Stimulated activated CD4-positive, alpha-beta T cell treated with anti-CD3 and anti-CD28 coated beads, Interleukin-2, amount 100 ng/mL, for 48 hours (primary cell): ENCODE data around the gene SUV39H1.
"Not testable (repeated sequence)": the region's sequence is repeated elsewhere in the genome, so short reads cannot be mapped to it uniquely, and the experiment has no call there.

Experiments used
- DNase-seq, 2 donors: peaks; one replicate each; pipeline ENCODE4 v3.0.0-alpha.2; 2020

The SUV39H1 gene

DNA sequence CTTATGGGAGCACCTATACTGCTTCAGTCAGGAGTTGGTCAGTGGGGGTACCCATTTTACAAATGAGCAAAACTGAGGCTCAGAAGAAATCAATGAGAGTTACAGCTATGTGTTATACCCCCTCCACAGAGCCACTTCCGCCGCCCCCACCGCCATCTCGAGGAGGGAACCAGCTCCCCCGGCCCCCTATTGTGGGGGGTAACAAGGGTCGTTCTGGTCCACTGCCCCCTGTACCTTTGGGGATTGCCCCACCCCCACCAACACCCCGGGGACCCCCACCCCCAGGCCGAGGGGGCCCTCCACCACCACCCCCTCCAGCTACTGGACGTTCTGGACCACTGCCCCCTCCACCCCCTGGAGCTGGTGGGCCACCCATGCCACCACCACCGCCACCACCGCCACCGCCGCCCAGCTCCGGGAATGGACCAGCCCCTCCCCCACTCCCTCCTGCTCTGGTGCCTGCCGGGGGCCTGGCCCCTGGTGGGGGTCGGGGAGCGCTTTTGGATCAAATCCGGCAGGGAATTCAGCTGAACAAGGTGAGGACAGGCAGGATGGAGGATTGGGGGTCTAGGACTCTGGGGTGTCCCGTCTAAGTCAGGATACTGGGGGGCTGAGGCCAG lies 7.9 kb upstream of the SUV39H1 start:
- DNase-seq = no peak

DNA sequence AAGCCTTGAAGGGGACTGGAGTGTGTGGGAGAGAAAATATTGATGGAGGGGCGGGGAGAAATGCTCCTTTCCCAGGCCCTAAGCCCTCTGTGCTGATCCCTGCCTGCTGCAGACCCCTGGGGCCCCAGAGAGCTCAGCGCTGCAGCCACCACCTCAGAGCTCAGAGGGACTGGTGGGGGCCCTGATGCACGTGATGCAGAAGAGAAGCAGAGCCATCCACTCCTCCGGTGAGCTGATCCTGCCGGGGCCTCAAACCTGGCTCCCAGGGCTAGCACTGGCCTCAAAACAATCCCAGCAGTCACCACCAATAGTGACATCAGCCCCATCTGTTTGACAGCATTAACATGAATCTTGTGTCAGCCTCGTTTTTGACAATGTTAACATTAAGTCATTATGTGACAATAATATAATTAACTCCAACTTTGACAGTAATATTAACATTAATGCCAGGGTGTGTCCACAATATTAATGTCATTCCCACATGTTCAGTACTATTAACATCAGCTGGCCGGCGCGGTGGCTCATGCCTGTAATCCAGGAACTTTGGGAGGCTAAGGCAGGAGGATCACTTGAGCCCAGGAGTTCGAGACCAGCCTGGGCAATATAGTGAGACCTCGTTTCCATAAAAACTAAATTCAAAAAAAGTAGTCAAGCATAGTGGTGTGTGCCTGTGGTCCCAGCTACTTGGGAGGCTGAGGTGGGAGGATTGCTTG lies 7.2 kb upstream of the SUV39H1 start:
- DNase-seq = no peak

DNA sequence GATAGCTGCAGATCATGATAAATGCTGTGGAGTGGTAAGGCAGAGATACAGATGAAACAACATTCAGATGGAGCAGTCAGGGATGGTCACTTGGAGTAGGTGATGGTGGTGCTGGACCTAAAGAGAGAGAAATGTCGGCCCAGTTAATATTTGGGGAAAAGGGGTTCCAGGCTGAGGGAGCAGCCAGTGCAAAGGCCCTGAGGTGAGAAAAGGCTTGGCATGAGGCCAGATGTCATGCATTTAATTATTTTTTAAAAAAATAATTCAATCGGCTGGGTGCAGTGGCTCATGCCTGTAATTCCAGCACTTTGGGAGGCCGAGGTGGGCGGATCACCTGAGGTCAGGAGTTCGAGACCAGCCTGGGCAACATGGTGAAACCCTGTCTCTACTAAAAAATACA lies 4.8 kb upstream of the SUV39H1 start:
- not testable (repeated sequence) for DNase-seq

DNA sequence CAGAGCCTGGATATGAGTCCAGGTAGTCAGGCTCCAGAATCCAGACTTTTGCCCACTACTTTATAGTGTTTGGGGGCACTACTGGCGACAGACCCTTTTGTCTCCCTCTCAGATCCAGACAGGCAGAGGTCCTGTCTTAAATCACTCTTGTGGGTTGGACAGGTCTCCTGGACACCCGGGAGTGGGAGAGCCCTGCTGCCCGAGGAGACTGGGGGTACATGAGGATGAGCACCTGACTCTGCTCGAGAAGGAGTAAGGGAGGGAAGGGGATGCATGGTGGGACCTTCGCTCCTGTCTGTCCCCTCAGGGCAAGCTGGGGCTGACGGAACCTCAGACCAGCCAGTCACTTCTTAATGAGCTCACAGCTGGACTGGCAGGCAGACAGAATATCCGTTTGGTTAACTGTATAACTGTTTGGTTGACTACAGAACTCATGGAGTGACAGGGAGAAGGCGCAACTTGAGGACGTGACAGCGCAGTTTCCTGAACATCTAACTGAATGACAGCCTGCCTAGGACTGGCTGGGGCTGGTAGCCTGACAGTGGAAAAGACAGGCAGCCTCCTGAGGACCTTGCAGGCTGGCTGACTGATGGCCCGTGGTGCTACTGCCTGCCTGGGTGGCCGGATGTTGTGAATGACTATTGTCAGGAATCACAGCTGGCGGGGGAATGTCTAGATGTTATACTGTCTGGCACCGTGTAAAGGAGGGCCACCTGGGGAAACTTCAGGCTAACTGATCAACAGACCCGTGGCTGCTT lies 1.6 kb upstream of the SUV39H1 start:
- DNase-seq = no peak

DNA sequence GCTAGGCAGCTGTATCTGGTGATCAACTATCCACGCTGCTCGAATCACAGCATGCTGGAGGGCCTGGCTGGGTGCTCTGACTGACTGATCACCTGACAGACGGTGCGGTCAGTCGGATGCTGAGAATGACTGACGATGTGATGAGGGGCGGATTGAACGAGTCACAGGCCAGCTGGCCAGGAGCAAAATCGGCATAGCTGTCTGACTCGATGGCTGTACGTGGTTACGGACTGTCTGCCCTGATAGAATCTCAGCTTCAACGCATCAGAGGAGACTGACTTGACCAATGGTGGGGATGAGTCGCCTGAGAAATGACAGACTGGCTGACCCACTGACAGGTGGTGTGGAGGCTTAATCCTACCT lies 1.0 kb upstream of the SUV39H1 start:
- no peak for DNase-seq

DNA sequence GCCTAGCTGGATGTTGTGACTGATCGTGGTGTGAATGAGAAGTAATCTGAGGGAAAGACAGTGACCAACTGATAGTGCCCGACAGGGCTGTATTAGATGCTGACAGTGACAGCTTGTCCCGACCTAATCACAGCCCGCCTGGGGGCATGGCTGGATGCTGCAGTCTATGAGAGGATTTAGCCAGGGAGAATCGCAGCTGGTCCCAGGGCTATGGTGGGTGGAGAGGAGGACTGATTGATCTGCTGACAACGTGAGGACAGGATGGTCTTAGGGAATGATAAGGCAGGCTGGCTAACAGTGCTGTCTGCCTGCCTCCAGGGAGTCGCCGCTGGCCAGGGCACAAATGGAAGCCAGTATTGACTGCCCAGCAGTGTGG lies 621 bp upstream of the SUV39H1 start:
- DNase-seq = no peak

DNA sequence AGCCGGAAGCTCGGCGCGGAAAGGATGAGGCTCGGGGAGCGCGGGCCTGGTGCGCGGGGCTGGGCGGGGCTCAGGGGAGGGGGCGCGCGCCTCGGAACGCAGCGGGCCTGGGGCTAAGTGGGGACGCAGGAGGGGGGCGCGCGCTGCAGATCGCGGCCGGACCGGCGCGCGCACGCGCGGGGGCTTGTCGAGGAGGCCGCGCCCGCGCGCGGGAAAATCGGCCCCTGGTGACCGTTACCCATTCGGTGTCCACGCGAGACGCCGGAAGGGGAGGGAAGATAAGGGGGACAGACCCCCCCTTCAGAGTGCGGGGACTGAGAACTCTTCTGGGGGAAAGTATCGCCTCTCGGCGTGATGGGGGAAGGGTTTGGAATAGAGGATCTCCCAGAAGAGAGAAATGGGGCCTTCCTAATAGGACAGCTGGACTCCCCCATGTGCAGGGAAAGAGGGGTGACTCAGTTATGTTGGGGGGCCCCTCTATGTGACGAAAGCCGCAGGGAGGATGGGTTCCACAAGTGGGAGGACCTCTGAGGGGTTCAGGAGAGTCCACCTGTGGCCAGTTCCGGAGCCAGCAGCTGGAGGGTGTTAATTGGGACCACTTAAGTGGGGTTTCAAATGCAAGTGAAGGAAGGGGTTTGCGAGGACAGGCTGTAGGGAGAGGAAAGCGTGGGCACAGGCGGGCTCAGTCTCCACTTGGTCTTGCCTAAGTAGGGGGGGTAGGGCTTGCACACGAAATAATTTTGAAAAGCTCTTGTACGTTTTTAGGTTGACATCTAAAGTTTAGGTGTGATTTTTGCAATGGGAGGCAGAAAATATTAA lies 584 bp downstream of the SUV39H1 start:
- DNase-seq = peak in 1 of 2 donors; percentile 28

DNA sequence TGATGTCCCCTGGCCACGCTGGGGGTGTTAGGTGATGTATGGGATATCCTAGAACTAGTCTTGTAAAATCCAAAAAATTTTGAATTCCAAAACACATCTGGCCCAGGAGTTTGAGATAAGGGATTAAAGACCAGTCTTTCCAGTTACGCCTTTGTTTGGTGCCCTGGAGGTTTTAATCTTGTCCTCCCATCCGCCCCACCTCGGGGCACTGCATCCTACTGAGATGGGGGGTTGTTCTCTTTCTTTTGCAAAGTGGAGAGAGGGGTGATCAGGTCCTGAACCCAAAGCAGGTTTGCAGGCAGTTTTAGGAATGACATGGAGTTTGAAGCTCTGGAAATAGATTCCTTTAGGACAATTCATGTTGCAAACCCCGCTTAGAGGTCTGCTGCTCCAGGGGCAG lies 1.8 kb downstream of the SUV39H1 start:
- no peak for DNase-seq

DNA sequence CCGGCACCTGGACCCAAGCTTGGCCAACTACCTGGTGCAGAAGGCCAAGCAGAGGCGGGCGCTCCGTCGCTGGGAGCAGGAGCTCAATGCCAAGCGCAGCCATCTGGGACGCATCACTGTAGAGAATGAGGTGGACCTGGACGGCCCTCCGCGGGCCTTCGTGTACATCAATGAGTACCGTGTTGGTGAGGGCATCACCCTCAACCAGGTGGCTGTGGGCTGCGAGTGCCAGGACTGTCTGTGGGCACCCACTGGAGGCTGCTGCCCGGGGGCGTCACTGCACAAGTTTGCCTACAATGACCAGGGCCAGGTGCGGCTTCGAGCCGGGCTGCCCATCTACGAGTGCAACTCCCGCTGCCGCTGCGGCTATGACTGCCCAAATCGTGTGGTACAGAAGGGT lies 3.7 kb downstream of the SUV39H1 start:
- DNase-seq = no peak

DNA sequence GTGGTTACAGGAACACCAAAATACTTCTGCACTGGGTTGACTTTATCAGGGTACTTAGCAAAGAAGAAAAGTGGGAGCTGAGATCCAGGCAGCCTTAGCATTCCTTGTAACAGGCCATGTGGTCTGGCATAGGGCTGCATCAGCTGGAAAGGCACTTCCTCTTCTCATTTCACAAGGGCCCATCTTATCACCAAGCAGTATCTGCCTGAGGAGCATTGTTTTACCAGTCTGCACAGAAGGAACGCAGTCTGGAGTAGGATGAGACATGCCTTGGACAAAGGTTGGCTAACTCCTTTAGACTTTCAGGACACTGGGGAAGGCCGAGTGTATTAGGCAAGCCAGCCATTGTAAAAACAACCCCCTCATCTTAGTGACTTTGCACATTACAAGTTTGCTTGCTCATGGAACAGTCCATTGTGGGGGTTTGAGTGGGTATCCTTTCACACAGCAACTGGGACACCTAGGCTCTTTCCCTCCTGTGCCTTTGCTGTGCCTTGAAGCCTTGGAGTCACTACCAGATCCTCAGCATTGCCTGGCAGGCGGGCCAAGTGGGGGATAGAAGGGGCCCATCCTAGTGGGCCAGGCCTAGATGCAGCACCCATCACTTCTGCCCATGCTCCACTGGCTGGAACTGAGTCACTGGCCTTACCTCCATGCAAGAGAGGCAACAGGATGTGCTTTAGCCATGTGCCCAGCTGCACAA lies 4.6 kb downstream of the SUV39H1 start:
- DNase-seq = no peak

DNA sequence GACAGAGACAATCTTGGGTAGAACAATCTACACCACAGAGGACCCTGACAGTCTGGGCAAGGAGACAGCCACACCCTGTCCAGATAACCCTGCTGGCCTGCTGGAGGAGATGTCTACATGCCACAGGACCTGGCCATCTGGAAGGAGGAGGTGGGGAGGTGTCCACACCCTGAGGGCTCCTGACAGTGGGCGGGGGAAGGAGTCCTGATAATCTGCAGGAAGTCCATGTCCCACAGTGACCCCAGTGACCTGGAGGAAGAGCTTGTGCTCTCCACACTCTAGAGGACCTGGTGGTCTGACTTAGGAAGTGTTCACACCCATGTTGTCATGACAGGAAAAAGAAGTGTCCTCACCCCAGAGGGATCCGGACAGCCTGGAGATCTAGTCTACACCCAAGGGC lies 5.5 kb downstream of the SUV39H1 start:
- no peak for DNase-seq

DNA sequence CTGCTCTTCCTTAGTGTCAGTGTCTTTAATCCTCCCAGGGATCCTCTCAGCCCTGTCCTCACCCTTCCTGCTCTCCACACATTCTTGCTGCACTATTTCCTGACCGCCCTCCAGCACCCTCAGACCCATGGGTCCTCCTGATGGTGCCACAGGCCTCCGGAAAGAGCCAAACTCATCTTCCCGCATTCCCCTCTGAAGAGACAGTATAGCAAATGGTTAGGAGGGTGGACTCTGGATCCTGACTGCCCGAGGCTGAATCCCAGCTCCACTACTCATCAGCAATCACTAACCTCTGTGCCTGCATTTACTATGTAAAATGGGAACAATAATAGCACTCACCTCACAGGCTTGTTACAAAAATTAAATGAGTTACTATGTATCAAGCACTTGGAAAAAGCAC lies 6.2 kb downstream of the SUV39H1 start:
- DNase-seq = no peak

DNA sequence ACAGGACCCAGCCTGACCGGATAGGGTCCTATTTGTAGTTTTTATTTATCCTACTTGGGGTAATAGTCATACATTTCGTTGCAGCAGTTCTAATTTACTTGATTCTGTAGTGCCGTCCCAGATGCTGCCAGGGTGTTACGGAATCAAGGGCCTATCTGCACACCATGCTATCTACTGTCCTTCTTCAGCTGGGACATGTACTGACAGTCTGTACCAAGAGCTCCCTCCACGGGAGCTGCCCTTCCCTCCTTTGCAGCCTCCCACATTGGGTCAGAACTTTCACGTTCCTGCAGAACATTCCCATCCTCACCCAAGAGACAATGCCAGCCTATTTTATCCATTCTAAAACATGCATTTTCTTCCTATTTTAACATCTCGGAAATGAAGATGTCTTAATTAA lies 6.7 kb downstream of the SUV39H1 start:
- no peak for DNase-seq

DNA sequence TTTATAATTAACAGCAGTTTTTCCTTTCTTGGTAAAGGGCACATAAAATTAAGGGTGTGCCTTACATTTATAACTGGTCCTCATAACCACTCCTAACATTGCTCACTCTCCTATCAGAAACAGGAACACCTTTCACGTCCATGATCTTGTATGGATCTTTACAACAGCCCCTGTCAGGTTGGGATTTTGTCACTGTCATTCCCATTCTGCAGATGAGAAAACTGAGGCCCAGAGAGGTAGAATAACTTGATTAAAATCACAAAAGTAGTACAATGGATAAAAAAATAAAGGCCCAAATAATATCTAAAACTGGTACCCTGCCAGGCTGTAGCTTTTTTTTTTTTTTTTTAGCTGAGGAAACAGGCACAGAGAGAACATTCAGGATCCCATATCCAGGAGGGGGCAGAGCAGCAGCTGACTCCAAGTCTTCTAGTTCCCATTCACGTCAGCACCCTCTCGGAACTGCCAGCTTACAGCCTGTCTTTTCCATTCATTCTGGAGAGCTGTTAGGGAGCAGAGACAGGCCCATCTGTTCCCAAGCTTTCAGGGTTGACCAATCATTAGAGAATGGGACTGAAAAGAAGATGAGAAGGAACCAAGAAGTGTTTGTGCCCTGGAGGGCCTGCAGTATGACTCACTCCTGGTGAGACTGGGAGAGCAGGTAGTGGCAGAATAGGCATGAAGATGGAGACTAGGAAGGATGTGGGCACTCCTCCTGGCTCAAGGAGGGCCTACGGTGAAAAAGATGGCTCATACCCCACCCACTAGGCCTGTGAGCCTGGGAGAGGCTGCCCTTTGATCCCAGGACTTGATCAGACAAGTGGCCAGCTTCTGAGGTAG lies 7.3 kb downstream of the SUV39H1 start:
- DNase-seq = no peak

DNA sequence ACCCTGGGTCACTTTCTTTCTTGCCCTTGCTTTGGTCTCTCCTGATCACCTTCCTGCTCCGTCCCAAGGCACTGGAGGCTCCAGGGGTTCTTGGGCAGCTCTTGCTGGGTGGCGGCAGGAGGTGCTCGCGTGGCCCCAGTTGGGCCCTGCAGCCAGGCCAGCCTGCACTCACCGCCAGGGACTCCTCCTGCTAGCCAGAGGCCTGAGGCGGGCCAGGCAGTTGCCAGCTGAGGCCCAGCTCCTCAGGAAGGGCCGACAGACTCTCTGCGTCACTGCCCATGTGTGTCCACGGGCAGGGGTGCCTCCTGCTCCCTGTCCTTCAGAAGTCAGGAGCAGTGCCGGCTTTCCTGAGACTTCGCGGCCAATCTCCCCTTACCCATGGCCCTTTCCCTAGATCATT lies 9.3 kb downstream of the SUV39H1 start:
- no peak for DNase-seq

DNA sequence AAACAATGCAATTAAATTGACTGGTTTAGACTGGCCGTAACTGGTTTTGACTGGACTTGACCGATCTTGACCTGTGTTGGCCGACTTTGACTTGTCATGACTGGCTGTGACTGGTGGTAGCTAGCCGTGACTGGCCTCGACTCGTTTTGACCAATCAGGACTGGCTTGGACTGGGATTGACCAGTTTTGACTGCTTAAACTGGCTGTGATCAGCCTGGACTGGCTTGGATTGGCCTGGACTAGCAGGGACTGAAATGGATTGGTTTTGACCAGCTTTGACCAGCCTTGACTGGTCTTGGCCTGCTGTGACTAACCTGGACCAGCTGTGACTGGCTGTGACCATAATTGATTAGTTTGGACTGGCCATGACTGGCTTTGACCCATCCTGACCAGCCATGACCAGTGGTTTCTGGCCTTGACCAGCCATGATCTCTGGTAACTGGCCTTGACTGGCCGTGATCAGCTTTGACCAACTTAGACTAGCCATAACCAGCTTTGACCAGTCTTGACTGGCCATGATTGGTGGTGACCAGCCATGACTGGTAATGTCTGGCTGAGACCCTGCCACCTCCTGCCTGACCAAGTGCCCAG lies 13.1 kb downstream of the SUV39H1 start:
- DNase-seq = no peak

DNA sequence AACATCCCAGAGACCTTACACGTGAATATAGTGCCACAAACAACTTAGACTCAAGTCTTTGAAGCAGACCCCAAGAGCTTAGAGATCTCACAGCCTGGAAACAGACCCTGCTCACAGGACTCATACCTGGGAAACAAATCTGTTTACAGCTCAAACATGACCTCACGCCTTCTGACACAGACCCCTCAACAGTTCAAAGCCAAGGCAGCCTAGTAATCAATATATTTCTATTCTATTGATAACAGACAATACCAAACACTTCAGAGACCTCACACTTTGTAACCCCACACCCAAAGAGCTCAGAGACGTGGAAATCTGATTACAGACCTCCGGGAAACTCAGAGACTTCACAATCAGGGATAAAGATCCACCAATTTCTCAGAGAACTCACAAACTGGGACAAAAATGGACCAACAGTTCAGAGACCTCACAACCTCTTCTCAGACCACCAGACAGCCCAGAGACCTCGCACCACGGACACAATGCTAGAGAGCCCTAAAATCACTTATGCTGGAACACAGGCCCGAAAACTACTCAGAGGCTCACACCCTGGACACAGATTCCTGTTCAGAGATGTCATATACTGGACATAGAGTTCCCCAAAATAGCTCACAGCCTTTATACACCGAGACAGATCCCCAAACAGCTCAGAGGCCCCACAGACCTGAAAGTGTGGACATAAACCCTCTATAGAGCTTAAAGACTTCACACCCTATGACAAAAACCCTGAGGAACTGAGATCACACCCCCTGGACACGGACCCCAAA lies 14.8 kb downstream of the SUV39H1 start:
- no peak for DNase-seq

DNA sequence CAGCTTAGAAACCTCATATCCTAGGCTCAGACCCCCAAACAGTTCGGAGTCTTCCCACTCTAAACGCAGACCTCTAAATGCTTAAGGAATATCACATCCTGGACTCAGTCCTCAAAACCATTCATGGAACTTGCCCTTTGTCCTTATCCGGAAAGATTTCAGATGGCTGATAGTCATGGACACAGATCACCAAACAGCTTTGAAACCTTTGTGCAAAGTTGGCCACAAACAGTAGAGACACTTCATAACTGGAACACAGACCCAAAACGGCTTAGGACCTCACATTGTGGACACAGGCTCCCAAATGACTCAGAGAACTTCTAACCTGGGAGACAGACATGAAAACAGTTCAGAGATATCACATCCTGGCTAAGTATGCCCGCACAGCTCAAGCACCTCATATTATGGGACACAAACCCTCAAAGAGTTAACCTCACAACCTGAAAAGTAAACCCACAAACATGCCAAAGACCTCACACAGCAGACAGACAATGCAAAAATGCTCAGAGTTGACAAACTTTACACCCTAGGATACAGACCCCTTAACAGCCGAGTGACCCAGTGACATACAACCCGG lies 15.5 kb downstream of the SUV39H1 start:
- DNase-seq = no peak

DNA sequence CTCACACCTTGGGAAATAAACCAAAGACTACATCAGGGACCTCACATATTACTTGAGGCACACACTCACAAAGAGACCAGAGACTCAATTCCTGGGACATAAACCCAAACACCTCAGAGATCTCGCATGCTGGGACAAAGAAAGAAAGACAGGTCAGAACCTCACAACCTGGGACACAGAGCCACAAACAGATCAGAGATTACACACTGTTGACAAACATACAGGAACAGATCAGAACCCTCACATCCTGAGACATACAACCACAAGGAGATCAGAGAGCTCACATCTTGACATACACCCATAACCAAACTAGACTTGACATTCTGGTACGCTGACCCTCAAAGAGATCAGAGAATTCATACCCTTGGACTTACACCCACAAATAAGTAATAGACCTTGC lies 17.3 kb downstream of the SUV39H1 start:
- no peak for DNase-seq

DNA sequence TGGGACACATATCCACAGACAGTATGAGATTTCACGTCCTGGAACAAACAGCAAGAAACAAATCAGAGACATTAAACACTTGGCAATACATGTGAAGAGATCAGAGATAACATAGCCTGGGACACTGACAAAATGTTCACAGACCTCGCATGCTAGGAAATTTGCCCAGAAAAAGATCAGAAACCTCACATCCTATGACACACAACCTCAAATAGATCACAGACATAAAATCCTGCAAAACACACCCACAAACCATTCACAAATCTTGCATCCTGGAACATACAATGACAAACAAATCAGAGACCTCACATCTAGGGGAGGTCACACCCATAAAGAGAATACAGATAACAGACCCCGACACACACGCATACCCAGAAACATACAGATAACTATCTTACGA lies 18.0 kb downstream of the SUV39H1 start:
- no peak for DNase-seq
